Measurements from ENCODE around the gene DNAH7. TPM values are rescaled to one million over a fixed set of nuclear protein-coding genes. Genes with fewer than 3 reads are reported as not detected.

Gene DNAH7
- total and polyA plus RNA-seq, 2 donors (not counting 3 experiments of a cell fraction or from before 2014, with no cell fraction given), result 0.15 to 0.24 TPM

GRCh38 chr2:195956725-195957124 is 111.9 kb downstream of the DNAH7 start:
- Histone ChIP-seq H3K36me3 (ENCODE audit: control insufficient read depth in 2 of 2, extremely low read depth in 1 of 2, insufficient read depth in 2 of 2, low read length in 2 of 2) (no peaks in the 10 kb centered on the region), H3K4me2 (ENCODE audit: insufficient read depth, low read length) (no peak overlapping the region), H4K20me1 (replicated peaks; ENCODE audit: control insufficient read depth, extremely low read depth, insufficient read depth, low read length) (no peaks in the 10 kb centered on the region), H3K9me3 (replicated peaks; ENCODE audit: control insufficient read depth, insufficient read depth, low read length) (no peaks in the 10 kb centered on the region), H3K79me2 (ENCODE audit: control insufficient read depth, insufficient read depth, low read length) (no peaks in the 10 kb centered on the region), H3K4me3 (replicated peaks in 1 of 3; ENCODE audit: insufficient read depth in 1 of 3, low read depth in 1 of 3, low read length in 3 of 3) (no peak overlapping the region), H3K9ac (replicated peaks; ENCODE audit: extremely low read depth, insufficient read depth, low read length) (no peak overlapping the region), H3K27ac (ENCODE audit: insufficient read depth, low read depth, low read length) (no peak overlapping the region), H3K9me1 (replicated peaks; ENCODE audit: control insufficient read depth, extremely low read depth, insufficient read depth, low read length) (no peaks in the 10 kb centered on the region), H2AFZ (ENCODE audit: low read depth, low read length) (no peak overlapping the region), H3K27me3 (ENCODE audit: control insufficient read depth in 2 of 2, insufficient read depth in 2 of 2, low read length in 2 of 2) (peaks cover 0 to 2% of the 10 kb centered on the region in 2 experiments), H3K4me1 (ENCODE audit: control insufficient read depth, extremely low read depth, insufficient read depth, low read length) (no peaks in the 10 kb centered on the region)
- DNase-seq (ENCODE audit: low read depth, low spot score) (no peak), FAIRE-seq (no peak)
- POLR2A ChIA-PET, result no interaction called here
- no peak for TF ChIP-seq JUN (IDR thresholded peaks at IDR 0.05; ENCODE audit: borderline replicate concordance, insufficient read depth, insufficient read length, low read depth)
- TF ChIP-seq CTCF (IDR thresholded peaks at IDR 0.05; ENCODE audit: extremely low read depth in 1 of 2, insufficient read depth in 1 of 2, low read depth in 1 of 2, low read length in 2 of 2), result no peak
- CTCF ChIA-PET, result no interaction called here
- intact Hi-C loops (cut with micrococcal nuclease) (no loop called here), dilution Hi-C loops (cut with MboI; ENCODE audit: extremely low pct_ligation_motif_present, low sequenced_read_pairs) (no loop called here)
- BruUV-seq (replicated peaks), result no TSS peak

GRCh38 chr2:195945056-195945455 is 123.6 kb downstream of the DNAH7 start:
- H3K79me2 ChIP-seq (ENCODE audit: control insufficient read depth, insufficient read depth, low read length), result no peaks in the 10 kb centered on the region
- H3K9ac ChIP-seq (replicated peaks; ENCODE audit: extremely low read depth, insufficient read depth, low read length), result no peak overlapping the region
- no peak overlapping the region for H3K4me2 ChIP-seq (ENCODE audit: insufficient read depth, low read length)
- no peak overlapping the region for H3K27ac ChIP-seq (ENCODE audit: insufficient read depth, low read depth, low read length)
- intact Hi-C loops (cut with micrococcal nuclease), result no loop called here
- no peak overlapping the region for H2AFZ ChIP-seq (ENCODE audit: low read depth, low read length)
- TF ChIP-seq MYC (IDR thresholded peaks at IDR 0.05; ENCODE audit: low read depth, low read length), result no peak
- no peak for TF ChIP-seq FOS (IDR thresholded peaks at IDR 0.05; ENCODE audit: borderline replicate concordance, insufficient read depth, low read length)
- peaks cover 0 to 4% of the 10 kb centered on the region in 2 experiments for H3K27me3 ChIP-seq (ENCODE audit: control insufficient read depth in 2 of 2, insufficient read depth in 2 of 2, low read length in 2 of 2)
- BruUV-seq (replicated peaks), result no TSS peak
- dilution Hi-C loops (cut with MboI; ENCODE audit: extremely low pct_ligation_motif_present, low sequenced_read_pairs), result no loop called here
- no peaks in the 10 kb centered on the region for H4K20me1 ChIP-seq (replicated peaks; ENCODE audit: control insufficient read depth, extremely low read depth, insufficient read depth, low read length)
- CTCF ChIA-PET, result no interaction called here
- H3K4me3 ChIP-seq (replicated peaks in 1 of 3; ENCODE audit: insufficient read depth in 1 of 3, low read depth in 1 of 3, low read length in 3 of 3), result no peak overlapping the region
- DNase-seq (ENCODE audit: low read depth, low spot score) (no peak), FAIRE-seq (no peak)
- no peaks in the 10 kb centered on the region for H3K36me3 ChIP-seq (ENCODE audit: control insufficient read depth in 2 of 2, extremely low read depth in 1 of 2, insufficient read depth in 2 of 2, low read length in 2 of 2)
- H3K9me3 ChIP-seq (replicated peaks; ENCODE audit: control insufficient read depth, insufficient read depth, low read length), result no peaks in the 10 kb centered on the region
- no peaks in the 10 kb centered on the region for H3K4me1 ChIP-seq (ENCODE audit: control insufficient read depth, extremely low read depth, insufficient read depth, low read length)
- H3K9me1 ChIP-seq (replicated peaks; ENCODE audit: control insufficient read depth, extremely low read depth, insufficient read depth, low read length), result no peaks in the 10 kb centered on the region
- POLR2A ChIA-PET, result no interaction called here
